HG03060 (cell line): ENCODE data around the gene CDR2.
A peak's percentile ranks its signal among the peaks of the same experiment; 100 is the strongest.
"Not testable (repeated sequence)": the region's sequence is repeated elsewhere in the genome, so short reads cannot be mapped to it uniquely, and the experiment has no call there.

ENCODE experiments used
- ATAC-seq: cut with Tn5 transposase; IDR thresholded peaks from one replicate; pipeline ENCODE4 v1.9.1; 2021; ENCODE audit warnings: low read depth, moderate number of reproducible peaks; ENCODE audit not compliant: unreplicated experiment

Gene CDR2

GRCh38 chr16:22374311-22375116 lies at the start of gene CDR2:
Gene CDR2, minus strand, starts transcription at chr16:22374619. Its CDS starts 310 bp downstream, at chr16:22374309.
- ATAC-seq: peak; percentile 89

GRCh38 chr16:22423716-22424115 lies 49.3 kb upstream of the CDR2 start:
- no peak for ATAC-seq

GRCh38 chr16:22421136-22421535 lies 46.7 kb upstream of the CDR2 start:
- ATAC-seq: no peak

- no peak for ATAC-seq
Measured at GRCh38 chr16:22420606-22421135, 46.3 kb upstream of the CDR2 start.

GRCh38 chr16:22419908-22420307 lies 45.5 kb upstream of the CDR2 start:
- ATAC-seq: no peak

- ATAC-seq: no peak
Measured at GRCh38 chr16:22418826-22419225, 44.4 kb upstream of the CDR2 start.

- not testable (repeated sequence) for ATAC-seq
Measured at GRCh38 chr16:22417798-22418197, 43.4 kb upstream of the CDR2 start.

- no peak for ATAC-seq
Measured at GRCh38 chr16:22417019-22417418, 42.6 kb upstream of the CDR2 start.

GRCh38 chr16:22413819-22414218 lies 39.4 kb upstream of the CDR2 start:
- ATAC-seq: no peak

GRCh38 chr16:22407486-22407885 lies 33.1 kb upstream of the CDR2 start:
- ATAC-seq: no peak

GRCh38 chr16:22402191-22402590 lies 27.8 kb upstream of the CDR2 start:
- ATAC-seq: no peak

- ATAC-seq: no peak
Measured at GRCh38 chr16:22400900-22401299, 26.5 kb upstream of the CDR2 start.

GRCh38 chr16:22397931-22398330 lies 23.5 kb upstream of the CDR2 start:
- ATAC-seq: no peak

- no peak for ATAC-seq
Measured at GRCh38 chr16:22397464-22397863, 23.0 kb upstream of the CDR2 start.

- no peak for ATAC-seq
Measured at GRCh38 chr16:22395960-22396359, 21.5 kb upstream of the CDR2 start.

GRCh38 chr16:22394121-22394520 lies 19.7 kb upstream of the CDR2 start:
- no peak for ATAC-seq

- no peak for ATAC-seq
Measured at GRCh38 chr16:22388101-22388644, 13.8 kb upstream of the CDR2 start.

GRCh38 chr16:22386976-22387375 lies 12.6 kb upstream of the CDR2 start:
- no peak for ATAC-seq

- no peak for ATAC-seq
Measured at GRCh38 chr16:22385196-22385595, 10.8 kb upstream of the CDR2 start.

GRCh38 chr16:22383827-22384226 lies 9.4 kb upstream of the CDR2 start:
- no peak for ATAC-seq

- ATAC-seq: no peak
Measured at GRCh38 chr16:22381392-22381791, 7.0 kb upstream of the CDR2 start.

- ATAC-seq: no peak
Measured at GRCh38 chr16:22380529-22380928, 6.1 kb upstream of the CDR2 start.
